GM21528 (cell line): ENCODE data around the gene ZNF649.
"Not testable (repeated sequence)": the region's sequence is repeated elsewhere in the genome, so short reads cannot be mapped to it uniquely, and the experiment has no call there.

Source experiments
- ATAC-seq: cut with Tn5 transposase; IDR thresholded peaks from one replicate; pipeline ENCODE4 v1.9.1; 2021; ENCODE audit warnings: mild to moderate bottlenecking, moderate library complexity; ENCODE audit not compliant: unreplicated experiment, low FRiP score

The ZNF649 gene

GRCh38 chr19:51904331-51905165 is at the start of gene ZNF649:
Gene ZNF649 (minus strand): TSS chr19:51905017. CDS start chr19:51900107, 4,910 bp downstream.
- peak; percentile 76 for ATAC-seq

- no peak for ATAC-seq
These were observed 44.2 kb upstream of the ZNF649 start for GRCh38 chr19:51948975-51949374.

DNA sequence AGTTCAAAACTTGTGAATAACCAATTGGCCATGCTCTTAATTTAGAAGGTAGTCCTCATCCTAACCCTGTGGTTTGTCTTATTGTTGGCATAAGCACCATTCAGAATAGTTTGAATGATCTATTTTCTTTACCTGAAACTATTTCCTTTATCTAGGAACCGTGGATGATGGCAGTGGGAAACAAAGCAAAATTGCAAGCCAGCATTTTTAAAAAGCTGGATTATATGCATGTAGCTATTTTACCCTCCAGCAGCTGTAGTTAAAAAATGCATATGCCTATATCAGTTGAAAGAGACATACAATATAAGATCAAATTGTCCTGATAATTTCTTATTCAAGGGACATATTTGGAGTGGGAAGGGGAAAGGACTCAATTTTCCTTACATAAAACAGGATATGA is 41.8 kb upstream of the ZNF649 start:
- ATAC-seq, result no peak

DNA sequence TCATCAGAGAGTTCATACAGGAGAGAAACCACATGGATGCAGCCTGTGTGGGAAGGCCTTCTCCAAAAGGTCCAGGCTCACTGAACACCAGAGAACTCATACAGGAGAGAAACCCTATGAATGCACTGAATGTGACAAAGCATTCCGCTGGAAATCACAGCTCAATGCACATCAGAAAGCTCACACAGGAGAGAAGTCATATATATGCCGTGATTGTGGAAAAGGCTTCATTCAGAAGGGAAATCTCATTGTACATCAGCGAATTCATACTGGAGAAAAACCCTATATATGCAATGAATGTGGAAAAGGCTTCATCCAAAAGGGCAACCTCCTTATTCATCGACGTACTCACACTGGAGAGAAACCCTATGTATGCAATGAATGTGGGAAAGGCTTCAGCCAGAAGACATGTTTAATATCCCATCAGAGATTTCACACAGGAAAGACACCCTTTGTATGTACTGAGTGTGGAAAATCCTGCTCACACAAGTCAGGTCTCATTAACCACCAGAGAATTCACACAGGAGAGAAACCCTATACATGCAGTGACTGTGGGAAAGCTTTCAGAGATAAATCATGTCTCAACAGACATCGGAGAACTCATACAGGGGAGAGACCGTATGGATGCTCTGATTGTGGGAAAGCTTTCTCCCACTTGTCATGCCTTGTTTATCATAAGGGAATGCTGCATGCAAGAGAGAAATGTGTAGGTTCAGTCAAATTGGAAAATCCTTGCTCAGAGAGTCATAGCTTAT is 40.2 kb upstream of the ZNF649 start:
- ATAC-seq, result no peak

- no peak for ATAC-seq
These were observed 34.1 kb upstream of the ZNF649 start for GRCh38 chr19:51938936-51939335.

GRCh38 chr19:51931921-51932320 is 27.1 kb upstream of the ZNF649 start:
- ATAC-seq, result no peak

GRCh38 chr19:51927859-51928258 is 23.0 kb upstream of the ZNF649 start:
- no peak for ATAC-seq

- peak; percentile 77 for ATAC-seq
These were observed 22.2 kb upstream of the ZNF649 start, which contains the start of gene ZNF613 for GRCh38 chr19:51926784-51927741. Gene ZNF613 (plus strand): TSS chr19:51927472. CDS start chr19:51936221, 8,749 bp downstream.

GRCh38 chr19:51926426-51926783 is 21.6 kb upstream of the ZNF649 start:
- ATAC-seq, result no peak

DNA sequence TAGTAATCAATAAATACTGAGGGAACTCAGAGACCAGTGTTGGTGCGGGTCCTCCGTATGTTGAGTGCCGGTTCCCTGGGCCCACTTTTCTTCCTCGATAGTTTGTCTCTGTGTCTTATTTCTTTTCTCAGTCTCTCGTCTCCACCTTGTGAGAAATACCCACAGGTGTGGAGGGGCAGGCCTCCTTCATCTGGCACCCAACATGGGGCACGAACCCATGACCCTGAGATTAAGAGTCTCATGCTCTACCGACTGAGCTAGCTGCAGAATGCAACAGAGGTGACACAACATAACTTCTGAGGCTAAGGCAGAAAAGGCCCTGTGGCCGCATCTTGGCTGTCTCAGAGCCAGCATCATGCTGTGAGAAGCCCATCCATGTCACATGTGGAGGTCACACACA is 17.1 kb upstream of the ZNF649 start:
- ATAC-seq, result no peak

GRCh38 chr19:51919606-51920005 is 14.8 kb upstream of the ZNF649 start:
- ATAC-seq, result no peak

GRCh38 chr19:51916167-51916566 is 11.3 kb upstream of the ZNF649 start:
- ATAC-seq, result no peak

- ATAC-seq, result no peak
These were observed 10.6 kb upstream of the ZNF649 start for GRCh38 chr19:51915324-51915867.

GRCh38 chr19:51907981-51908380 is 3.2 kb upstream of the ZNF649 start:
- not testable (repeated sequence) for ATAC-seq

GRCh38 chr19:51906108-51906507 is 1.3 kb upstream of the ZNF649 start:
- not testable (repeated sequence) for ATAC-seq

DNA sequence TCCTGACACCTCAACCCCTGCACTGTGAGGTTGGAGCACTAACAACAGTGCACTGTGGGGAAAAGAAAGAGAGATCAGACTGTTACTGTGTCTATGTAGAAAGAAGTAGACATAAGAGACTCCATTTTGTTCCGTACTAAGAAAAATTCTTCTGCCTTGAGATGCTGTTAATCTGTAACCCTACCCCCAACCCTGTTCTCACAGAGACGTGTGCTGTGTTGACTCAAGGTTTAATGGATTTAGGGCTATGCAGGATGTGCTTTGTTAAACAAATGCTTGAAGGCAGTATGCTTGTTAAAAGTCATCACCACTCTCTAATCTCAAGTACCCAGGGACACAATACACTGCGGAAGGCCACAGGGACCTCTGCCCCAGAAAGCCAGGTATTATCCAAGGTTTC is 822 bp upstream of the ZNF649 start:
- ATAC-seq, result not testable (repeated sequence)

- ATAC-seq, result no peak
These were observed 389 bp upstream of the ZNF649 start for GRCh38 chr19:51905206-51905605.

DNA sequence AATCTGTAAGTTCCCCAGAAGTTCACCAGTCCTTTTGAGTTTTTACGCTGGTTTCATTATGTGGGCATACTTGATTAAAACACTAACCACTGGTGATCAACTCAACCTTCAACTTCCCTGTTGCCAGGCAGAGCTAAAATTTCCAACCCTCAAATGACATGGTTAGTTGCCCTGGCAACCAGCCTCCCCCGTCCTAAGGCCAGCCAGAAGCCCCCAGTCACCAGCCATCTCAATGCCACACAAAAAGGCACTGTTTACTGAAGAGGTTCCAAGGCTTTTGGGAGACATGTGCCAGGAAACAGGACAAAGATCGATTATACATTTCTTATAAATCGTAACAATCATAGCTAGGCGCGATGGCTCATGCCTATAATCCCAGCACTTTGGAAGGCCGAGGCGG is 1.6 kb downstream of the ZNF649 start:
- ATAC-seq, result no peak

- ATAC-seq, result no peak
These were observed 3.0 kb downstream of the ZNF649 start for GRCh38 chr19:51901860-51902259.

GRCh38 chr19:51891193-51891747 is 13.5 kb downstream of the ZNF649 start:
- no peak for ATAC-seq
